ENCODE results near the gene NES.
A peak's percentile ranks its signal among the peaks of the same experiment; 100 is the strongest.

NES gene, protein sequence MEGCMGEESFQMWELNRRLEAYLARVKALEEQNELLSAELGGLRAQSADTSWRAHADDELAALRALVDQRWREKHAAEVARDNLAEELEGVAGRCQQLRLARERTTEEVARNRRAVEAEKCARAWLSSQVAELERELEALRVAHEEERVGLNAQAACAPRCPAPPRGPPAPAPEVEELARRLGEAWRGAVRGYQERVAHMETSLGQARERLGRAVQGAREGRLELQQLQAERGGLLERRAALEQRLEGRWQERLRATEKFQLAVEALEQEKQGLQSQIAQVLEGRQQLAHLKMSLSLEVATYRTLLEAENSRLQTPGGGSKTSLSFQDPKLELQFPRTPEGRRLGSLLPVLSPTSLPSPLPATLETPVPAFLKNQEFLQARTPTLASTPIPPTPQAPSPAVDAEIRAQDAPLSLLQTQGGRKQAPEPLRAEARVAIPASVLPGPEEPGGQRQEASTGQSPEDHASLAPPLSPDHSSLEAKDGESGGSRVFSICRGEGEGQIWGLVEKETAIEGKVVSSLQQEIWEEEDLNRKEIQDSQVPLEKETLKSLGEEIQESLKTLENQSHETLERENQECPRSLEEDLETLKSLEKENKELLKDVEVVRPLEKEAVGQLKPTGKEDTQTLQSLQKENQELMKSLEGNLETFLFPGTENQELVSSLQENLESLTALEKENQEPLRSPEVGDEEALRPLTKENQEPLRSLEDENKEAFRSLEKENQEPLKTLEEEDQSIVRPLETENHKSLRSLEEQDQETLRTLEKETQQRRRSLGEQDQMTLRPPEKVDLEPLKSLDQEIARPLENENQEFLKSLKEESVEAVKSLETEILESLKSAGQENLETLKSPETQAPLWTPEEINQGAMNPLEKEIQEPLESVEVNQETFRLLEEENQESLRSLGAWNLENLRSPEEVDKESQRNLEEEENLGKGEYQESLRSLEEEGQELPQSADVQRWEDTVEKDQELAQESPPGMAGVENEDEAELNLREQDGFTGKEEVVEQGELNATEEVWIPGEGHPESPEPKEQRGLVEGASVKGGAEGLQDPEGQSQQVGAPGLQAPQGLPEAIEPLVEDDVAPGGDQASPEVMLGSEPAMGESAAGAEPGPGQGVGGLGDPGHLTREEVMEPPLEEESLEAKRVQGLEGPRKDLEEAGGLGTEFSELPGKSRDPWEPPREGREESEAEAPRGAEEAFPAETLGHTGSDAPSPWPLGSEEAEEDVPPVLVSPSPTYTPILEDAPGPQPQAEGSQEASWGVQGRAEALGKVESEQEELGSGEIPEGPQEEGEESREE (N-terminal part only)
- total RNA-seq: 0 to 0.12 (median 0) reads per million in 4 donors

- no peak for DNase-seq
Measured at GRCh38 chr1:156676820-156677615, at the start of gene NES. Gene NES (minus strand): TSS chr1:156677407. CDS start chr1:156677264, 143 bp downstream.

GRCh38 chr1:156726549-156727226 lies 49.5 kb upstream of the NES start:
- peak in 3 of 5 donors; percentile 22 to 61 (median 39) for DNase-seq

GRCh38 chr1:156725683-156726280 lies 48.6 kb upstream of the NES start:
- peak; percentile 62 to 82 (median 72) for DNase-seq

DNA sequence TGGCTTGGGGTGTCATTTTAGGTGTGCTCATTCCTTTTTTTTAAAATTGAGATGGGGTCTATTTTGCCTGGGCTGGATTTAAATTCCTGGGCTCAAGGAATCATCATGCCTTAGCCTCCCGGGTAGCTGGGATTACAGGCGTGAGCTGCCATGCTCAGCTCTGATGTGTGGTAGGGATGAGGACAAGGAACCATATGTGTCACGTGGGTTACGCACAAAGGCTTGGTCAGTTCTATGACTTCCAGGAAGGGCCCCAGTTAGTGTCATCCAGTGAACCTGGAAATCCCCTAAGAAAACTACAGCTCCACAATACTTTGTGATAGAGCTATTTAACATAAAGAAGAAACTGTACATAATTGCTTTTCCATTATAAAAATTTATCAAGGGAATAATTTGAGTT lies 44.3 kb upstream of the NES start:
- DNase-seq: peak in 1 of 5 donors; percentile 60

- no peak for DNase-seq
Measured at GRCh38 chr1:156721131-156721530, 43.9 kb upstream of the NES start.

DNA sequence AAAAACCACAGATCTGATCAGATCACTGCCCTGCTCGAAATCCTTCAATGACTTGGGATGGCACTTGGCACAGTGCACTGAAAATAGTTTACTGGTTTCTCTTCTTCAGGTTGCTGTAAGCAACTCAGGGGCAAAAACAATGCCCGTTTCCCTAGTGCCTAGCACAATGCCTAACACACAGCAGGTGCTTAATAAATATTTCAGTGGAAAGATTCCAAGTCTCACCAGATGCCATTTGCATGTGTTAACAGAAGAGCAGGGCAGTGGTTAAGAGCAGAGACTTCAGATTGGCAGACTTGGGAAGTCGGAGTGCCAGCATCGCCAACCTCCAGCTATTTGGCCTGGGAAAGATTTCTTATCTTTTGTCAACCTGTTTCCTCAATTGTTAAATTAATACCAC lies 40.1 kb upstream of the NES start:
- DNase-seq: no peak

DNA sequence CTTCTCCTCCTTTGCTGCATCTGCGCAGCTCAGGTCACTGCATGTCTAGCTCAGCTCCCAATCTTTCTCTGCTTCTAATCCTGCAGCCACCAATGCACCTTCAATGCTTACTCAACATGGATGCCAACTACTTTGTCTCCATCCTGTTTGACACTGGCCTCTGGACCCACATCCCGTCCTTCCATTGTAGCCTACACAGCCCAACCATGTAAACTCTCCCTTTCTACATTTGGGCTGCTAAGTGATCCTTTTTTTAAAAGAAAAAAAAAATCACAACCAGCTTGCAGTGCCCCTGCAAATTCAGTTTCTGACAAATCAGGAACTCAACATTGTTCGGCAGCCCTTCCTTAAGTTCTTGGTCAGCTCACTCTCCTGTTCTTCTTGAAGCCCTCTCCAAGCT lies 37.6 kb upstream of the NES start:
- DNase-seq: no peak

GRCh38 chr1:156712626-156713025 lies 35.4 kb upstream of the NES start:
- DNase-seq: no peak

DNA sequence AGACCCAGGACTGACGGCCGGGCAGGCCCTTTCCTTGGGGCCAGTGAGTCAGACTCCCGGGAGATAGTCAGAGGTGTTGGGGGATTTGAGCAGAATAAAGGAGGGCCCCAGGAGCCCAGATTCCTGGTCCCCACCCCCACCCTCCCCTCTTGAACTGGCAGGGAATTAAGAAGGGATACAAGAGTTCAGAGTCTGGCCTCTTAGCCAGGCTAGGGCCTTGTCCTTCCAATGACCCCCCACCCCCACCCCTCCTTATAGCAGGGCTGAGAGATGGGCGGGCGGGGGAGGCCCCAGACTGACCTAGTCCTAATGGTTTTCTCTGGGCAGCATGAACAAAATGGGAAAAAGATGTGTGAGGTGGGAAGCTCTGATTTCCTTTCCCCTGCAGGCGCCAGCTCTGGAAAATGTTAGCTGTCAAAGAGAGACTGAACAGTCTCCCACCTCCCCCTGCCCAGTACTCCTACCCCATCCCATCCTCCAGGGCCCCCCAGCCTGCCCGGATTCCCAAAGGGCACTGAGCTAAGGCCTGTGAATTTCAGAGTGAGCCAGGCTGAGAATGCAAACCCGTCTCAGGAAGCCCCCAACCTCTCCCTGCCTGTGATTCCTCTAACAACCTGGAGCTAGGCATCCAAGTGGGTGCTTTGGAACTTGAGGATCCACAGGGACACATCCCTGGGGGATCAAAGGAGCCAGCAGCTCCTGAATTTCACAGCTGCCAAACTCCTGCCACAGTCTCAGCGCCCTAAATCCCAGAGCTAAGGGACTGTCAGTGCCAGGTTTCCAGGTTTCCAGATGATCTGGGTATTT lies 34.0 kb upstream of the NES start:
- DNase-seq: no peak

- DNase-seq: no peak
Measured at GRCh38 chr1:156709757-156710489, 32.7 kb upstream of the NES start.

- DNase-seq: no peak
Measured at GRCh38 chr1:156709031-156709430, 31.8 kb upstream of the NES start.

- DNase-seq: no peak
Measured at GRCh38 chr1:156708218-156708661, 31.0 kb upstream of the NES start.

GRCh38 chr1:156707417-156708217 lies 30.4 kb upstream of the NES start:
- DNase-seq: no peak

GRCh38 chr1:156706657-156707416 lies 29.6 kb upstream of the NES start:
- peak in 1 of 5 donors; percentile 22 for DNase-seq

DNA sequence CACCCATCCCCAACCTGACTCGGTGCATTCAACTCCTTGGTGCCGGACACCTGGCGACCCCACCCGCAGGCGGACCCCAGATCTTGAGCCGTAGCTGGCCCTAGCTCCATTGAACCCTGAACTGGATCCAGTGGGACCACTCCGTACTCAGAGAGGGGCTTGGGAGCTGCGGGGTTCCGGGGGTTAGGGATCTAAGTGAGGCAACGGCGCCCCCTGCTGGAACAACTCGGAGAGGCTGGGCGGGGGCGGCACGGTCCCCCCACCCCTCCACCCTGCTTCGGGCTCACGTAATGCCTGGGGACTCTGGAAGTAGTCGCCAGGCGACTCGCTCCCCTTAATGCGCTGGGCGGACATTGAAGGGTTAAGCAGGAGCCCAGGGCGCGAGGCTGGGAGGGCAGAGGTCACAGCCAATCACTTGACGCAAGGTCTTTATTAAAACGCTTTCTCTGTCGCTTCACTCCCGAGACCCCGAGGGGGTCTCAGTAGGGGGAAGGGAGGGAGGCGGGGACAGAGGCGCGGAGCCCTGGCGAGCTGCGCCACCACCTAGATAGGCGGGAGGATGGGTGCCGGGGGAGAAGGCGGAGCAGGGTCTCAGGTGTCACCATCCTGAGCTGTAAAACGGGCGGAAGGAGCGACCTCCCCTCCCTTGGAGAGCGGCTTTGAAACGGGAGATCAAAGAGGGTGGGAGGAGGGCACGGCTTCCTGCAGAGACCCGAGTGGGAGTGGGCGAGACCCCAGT lies 28.9 kb upstream of the NES start:
- DNase-seq: peak; percentile 45 to 66 (median 58)

- peak in 2 of 5 donors; percentile 23 to 30 for DNase-seq
Measured at GRCh38 chr1:156705321-156705917, 28.2 kb upstream of the NES start, which contains the start of gene CRABP2. Gene CRABP2 (minus strand): TSS chr1:156705583. CDS start chr1:156705446, 137 bp downstream.
